GM12892 (cell line): ENCODE results near the gene ROR1.

Source experiments
- POLR2A ChIP-seq: IDR thresholded peaks from 2 replicates; pipeline ENCODE4 v1.6.1; 2011; ENCODE audit warnings: low read depth, low read length, control low read depth
- POLR2AphosphoS5 ChIP-seq: IDR thresholded peaks from 2 replicates; pipeline ENCODE4 v1.6.1; 2011; ENCODE audit warnings: low read depth, low read length, control low read depth
- TAF1 ChIP-seq: IDR thresholded peaks from 2 replicates; pipeline ENCODE4 v1.6.1; 2011; ENCODE audit warnings: low read depth, mild to moderate bottlenecking, control low read depth, low read length, borderline replicate concordance

DNA sequence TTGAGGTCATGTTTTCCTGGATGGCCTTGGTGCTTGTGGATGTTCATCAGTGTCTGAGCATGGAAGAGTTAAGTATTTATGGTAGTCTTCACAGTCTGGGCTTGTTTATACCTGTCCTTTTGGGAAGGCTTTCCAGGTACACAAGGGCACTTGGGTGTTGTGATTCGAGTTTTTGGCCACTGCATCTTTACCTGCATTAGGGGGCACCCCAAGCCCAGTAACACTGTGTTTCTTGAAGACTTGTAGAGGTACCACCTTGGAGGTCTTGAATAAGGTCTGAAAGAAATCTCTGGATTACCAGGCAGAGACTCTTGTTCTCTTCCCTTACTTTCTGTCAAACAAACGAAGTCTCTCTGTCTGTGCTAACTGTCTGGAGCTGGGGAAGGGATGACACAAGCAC lies 34.4 kb upstream of the ROR1 start:
- TF ChIP-seq POLR2AphosphoS5 (no peak), POLR2A (no peak), TAF1 (no peak)
